ENCODE data around the gene DKK3.

Gene DKK3

DNA sequence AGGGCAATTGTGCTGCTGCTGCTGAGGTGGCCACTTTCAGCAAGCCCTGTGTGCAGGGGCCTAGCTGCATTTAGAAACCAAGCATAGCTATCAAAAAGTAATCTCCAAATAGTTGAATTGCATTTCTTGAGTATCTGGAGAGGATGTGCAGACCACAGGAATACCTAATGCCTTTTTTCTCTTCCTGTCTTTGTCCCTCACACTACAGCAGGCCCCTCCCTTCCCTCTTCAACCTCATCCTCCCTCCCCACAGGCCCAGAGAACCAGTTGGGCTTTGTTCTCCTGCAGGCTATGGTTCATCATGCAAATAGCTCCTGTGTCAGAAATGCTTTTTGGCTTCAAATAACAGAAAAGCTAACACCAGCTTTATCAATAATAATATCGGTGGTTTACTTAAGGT lies 47.7 kb downstream of the DKK3 start:
- in situ Hi-C loops (cut with HindIII; ENCODE audit: low sequenced_read_pairs), result no loop called here
- no peak for DNase-seq (ENCODE audit: low read depth)
- TF ChIP-seq, protein P1, sequence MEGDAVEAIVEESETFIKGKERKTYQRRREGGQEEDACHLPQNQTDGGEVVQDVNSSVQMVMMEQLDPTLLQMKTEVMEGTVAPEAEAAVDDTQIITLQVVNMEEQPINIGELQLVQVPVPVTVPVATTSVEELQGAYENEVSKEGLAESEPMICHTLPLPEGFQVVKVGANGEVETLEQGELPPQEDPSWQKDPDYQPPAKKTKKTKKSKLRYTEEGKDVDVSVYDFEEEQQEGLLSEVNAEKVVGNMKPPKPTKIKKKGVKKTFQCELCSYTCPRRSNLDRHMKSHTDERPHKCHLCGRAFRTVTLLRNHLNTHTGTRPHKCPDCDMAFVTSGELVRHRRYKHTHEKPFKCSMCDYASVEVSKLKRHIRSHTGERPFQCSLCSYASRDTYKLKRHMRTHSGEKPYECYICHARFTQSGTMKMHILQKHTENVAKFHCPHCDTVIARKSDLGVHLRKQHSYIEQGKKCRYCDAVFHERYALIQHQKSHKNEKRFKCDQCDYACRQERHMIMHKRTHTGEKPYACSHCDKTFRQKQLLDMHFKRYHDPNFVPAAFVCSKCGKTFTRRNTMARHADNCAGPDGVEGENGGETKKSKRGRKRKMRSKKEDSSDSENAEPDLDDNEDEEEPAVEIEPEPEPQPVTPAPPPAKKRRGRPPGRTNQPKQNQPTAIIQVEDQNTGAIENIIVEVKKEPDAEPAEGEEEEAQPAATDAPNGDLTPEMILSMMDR (IDR thresholded peaks at IDR 0.05; ENCODE audit: low read depth, low read length, missing control alignments), result no peak
- no peak overlapping the region for H3K4me3 ChIP-seq (ENCODE audit: low read depth, low read length)

DNA sequence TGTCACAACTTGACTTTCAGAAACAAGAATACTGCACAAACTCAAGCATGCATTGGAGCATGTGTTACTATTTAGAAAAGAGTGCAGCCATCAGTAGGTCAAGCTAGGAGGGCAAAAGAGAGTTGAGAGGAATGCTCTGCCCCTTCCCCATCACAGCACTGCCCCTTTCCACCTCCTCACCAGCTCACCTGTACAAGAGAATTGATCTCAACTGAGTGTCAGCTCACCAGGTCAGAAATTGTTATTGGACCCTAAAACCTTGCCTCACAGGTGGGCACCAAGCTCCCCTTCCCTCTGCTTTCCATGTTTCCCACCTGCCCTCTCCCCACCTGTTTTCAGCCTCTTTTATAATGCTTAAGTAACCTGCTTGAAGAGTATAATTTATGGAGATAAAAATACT lies 48.8 kb downstream of the DKK3 start:
- in situ Hi-C loops (cut with HindIII; ENCODE audit: low sequenced_read_pairs), result no loop called here
- no peak for DNase-seq (ENCODE audit: low read depth)
- TF ChIP-seq, protein P1 (IDR thresholded peaks at IDR 0.05; ENCODE audit: low read depth, low read length, missing control alignments), result no peak

DNA sequence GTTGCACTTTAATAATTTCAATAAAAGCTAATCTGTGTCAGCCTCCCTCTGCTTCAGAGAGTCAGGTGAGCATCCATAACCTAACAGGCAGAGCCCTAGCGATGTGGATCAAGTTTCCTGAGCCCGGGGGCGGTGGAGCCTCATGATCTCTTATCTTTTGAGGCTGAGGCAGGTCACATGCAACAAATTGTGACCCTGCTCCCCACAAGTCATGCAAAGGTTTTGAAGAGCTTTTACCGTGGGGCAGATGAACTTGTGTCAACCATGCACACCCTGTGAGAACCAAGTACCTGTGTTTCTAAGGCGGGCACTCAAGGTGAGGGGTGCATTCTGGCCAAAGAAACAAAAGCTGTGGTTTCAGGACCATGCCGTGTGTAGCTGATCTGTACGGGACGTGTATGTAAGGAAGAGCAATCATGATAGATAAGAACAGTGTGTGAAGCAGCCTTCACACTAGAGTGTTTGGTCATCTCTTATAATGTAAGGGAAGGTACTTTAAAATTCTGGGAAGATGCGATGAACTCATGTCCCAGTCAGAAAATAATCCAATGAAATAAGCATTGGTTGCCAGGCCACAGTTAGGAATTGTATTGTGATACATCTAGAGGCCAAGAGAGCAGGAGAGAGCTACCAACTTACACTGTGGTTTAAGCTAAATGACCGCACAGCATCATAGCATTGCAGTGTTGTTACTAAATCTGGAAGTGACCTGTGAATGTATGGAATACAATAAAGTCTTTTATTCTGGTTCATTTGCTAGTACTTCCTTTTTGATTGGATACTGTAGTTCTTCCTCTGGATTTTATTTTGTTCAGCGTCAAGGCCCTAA lies 49.8 kb downstream of the DKK3 start:
- DNase-seq (ENCODE audit: low read depth), result no peak
- TF ChIP-seq, protein P1 (IDR thresholded peaks at IDR 0.05; ENCODE audit: low read depth, low read length, missing control alignments), result no peak
- H3K4me3 ChIP-seq (ENCODE audit: low read depth, low read length), result no peak overlapping the region
- in situ Hi-C loops (cut with HindIII; ENCODE audit: low sequenced_read_pairs), result no loop called here

More for the DNA sequence above, 48.8 kb downstream of the DKK3 start:
- H3K4me3 ChIP-seq (ENCODE audit: low read depth, low read length), result no peak overlapping the region

DNA sequence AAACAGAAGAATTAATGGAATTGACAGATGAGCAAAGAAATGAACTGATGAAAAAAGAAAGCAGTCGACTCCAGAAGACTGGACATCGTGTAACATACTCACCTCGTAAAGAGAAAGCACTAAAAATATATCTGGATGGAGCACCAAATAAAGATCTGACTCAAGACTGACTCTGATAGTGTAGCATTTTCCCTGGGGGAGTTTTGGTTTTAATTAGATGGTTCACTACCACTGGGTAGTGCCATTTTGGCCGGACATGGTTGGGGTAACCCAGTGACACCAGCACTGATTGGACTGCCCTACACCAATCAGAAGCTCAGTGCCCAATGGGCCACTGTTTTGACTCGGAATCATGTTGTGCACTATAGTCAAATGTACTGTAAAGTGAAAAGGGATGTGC lies 52.4 kb downstream of the DKK3 start:
- in situ Hi-C loops (cut with HindIII; ENCODE audit: low sequenced_read_pairs), result no loop called here

DNA sequence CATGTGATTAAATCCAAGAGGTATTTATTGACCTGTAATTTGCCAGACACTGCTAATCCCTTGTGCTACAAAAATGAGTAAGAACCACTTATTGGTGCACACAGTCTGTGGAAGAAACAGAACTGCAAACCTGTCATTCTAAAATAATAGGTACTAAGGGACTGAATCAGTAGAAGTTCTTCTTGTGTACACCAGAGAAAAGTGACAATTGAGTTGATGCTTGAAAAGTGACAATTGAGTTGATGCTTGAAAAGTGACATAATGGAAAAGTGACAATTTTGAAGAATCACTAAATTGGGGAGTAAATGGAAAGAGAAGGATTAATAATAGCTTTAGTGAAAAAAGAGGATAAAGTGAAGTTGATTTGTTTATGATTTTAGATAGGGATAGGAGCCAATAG lies 56.4 kb downstream of the DKK3 start:
- no peak overlapping the region for H3K4me3 ChIP-seq (ENCODE audit: low read depth, low read length)
- TF ChIP-seq, protein P1 (IDR thresholded peaks at IDR 0.05; ENCODE audit: low read depth, low read length, missing control alignments), result no peak
- in situ Hi-C loops (cut with HindIII; ENCODE audit: low sequenced_read_pairs), result no loop called here
- no peak for DNase-seq (ENCODE audit: low read depth)

More for the DNA sequence above, 52.4 kb downstream of the DKK3 start:
- TF ChIP-seq, protein P1 (IDR thresholded peaks at IDR 0.05; ENCODE audit: low read depth, low read length, missing control alignments), result no peak
- H3K4me3 ChIP-seq (ENCODE audit: low read depth, low read length), result no peak overlapping the region
- no peak for DNase-seq (ENCODE audit: low read depth)

DNA sequence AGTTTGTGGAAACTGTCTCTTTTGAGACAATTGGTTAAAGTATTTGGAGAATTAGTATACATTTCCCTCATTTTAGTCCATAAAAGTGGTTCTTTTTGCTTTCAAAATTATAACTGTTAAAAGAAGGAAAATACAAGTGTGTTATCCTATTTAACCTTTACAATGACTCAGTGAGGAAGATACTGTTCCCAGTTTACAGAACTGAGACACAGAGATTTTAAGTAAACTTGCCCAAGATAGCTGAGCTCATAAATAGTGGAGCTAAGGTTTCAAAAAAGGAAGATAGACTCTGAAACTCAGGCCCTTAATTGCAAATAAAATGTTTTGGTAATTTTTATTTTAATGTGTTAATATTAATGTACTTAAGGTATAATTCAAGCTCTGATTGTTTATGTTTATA lies 58.9 kb downstream of the DKK3 start:
- no peak overlapping the region for H3K4me3 ChIP-seq (ENCODE audit: low read depth, low read length)
- no peak for DNase-seq (ENCODE audit: low read depth)
- in situ Hi-C loops (cut with HindIII; ENCODE audit: low sequenced_read_pairs), result no loop called here
- TF ChIP-seq, protein P1 (IDR thresholded peaks at IDR 0.05; ENCODE audit: low read depth, low read length, missing control alignments), result no peak

All from astrocyte of the cerebellum (primary cell).